Amygdala (tissue), 56 donors: ENCODE measurements around the gene METTL24.

Experiments
- DNase-seq, 56 donors: peaks; one replicate each; lab custom pipeline; 2025; lab: John Stamatoyannopoulos, UW

The METTL24 gene

GRCh38 chr6:110214338-110214737 is 143.8 kb downstream of the METTL24 start:
- DNase-seq: no peak

- DNase-seq: no peak
Observed at GRCh38 chr6:110211753-110212152, 146.4 kb downstream of the METTL24 start.

- no peak for DNase-seq
Observed at GRCh38 chr6:110207652-110208051, 150.5 kb downstream of the METTL24 start.

GRCh38 chr6:110201151-110201884 is 156.8 kb downstream of the METTL24 start:
- DNase-seq: no peak

- DNase-seq: no peak
Observed at GRCh38 chr6:110198561-110198960, 159.6 kb downstream of the METTL24 start.

GRCh38 chr6:110196874-110197273 is 161.3 kb downstream of the METTL24 start:
- no peak for DNase-seq

GRCh38 chr6:110195639-110196038 is 162.5 kb downstream of the METTL24 start:
- DNase-seq: no peak
